ENCODE data around the gene EYA3. TPM values are rescaled to one million over a fixed set of nuclear protein-coding genes. Genes with fewer than 3 reads are reported as not detected.

The EYA3 gene
- total RNA-seq, 2 donors from 2014 or later: 16.7 to 19.4 TPM

- no peak for DNase-seq (ENCODE audit: low spot score)
- WGBS: 26% methylated on average over 2 of the region's 2 CpGs
- Histone ChIP-seq H3K27ac (peak overlapping the region in 1 of 2 donors; percentile 49), H3K4me1 (replicated peaks) (peaks cover 8% of the 10 kb centered on the region), H3K4me3 (no peak overlapping the region), H3K36me3 (no peaks in the 10 kb centered on the region), H3K27me3 (replicated peaks; ENCODE audit: insufficient read depth) (no peaks in the 10 kb centered on the region), H3K9me3 (no peaks in the 10 kb centered on the region)
- TF ChIP-seq POLR2AphosphoS5 (IDR thresholded peaks at IDR 0.05) (no peak), POLR2A (IDR thresholded peaks at IDR 0.05) (no peak)
- TF ChIP-seq, protein P1, sequence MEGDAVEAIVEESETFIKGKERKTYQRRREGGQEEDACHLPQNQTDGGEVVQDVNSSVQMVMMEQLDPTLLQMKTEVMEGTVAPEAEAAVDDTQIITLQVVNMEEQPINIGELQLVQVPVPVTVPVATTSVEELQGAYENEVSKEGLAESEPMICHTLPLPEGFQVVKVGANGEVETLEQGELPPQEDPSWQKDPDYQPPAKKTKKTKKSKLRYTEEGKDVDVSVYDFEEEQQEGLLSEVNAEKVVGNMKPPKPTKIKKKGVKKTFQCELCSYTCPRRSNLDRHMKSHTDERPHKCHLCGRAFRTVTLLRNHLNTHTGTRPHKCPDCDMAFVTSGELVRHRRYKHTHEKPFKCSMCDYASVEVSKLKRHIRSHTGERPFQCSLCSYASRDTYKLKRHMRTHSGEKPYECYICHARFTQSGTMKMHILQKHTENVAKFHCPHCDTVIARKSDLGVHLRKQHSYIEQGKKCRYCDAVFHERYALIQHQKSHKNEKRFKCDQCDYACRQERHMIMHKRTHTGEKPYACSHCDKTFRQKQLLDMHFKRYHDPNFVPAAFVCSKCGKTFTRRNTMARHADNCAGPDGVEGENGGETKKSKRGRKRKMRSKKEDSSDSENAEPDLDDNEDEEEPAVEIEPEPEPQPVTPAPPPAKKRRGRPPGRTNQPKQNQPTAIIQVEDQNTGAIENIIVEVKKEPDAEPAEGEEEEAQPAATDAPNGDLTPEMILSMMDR (IDR thresholded peaks at IDR 0.05): no peak
- intact Hi-C loops (cut with DNase I): no loop called here
Observed at GRCh38 chr1:28067523-28068090, 20.8 kb downstream of the EYA3 start.

- WGBS: 21% methylated on average over 3 of the region's 3 CpGs
- no peaks in the 10 kb centered on the region for H3K27me3 ChIP-seq (replicated peaks; ENCODE audit: insufficient read depth)
- intact Hi-C loops (cut with DNase I): no loop called here
- H3K4me3 ChIP-seq: no peak overlapping the region
- H3K9me3 ChIP-seq: no peaks in the 10 kb centered on the region
- TF ChIP-seq POLR2AphosphoS5 (IDR thresholded peaks at IDR 0.05) (no peak), POLR2A (IDR thresholded peaks at IDR 0.05) (no peak)
- TF ChIP-seq, protein P1 (IDR thresholded peaks at IDR 0.05): no peak
- peaks cover 2% of the 10 kb centered on the region for H3K4me1 ChIP-seq (replicated peaks)
- no peak for DNase-seq (ENCODE audit: low spot score)
- no peak overlapping the region for H3K27ac ChIP-seq
- no peaks in the 10 kb centered on the region for H3K36me3 ChIP-seq
Observed at GRCh38 chr1:28066393-28067154, 21.8 kb downstream of the EYA3 start.

DNA sequence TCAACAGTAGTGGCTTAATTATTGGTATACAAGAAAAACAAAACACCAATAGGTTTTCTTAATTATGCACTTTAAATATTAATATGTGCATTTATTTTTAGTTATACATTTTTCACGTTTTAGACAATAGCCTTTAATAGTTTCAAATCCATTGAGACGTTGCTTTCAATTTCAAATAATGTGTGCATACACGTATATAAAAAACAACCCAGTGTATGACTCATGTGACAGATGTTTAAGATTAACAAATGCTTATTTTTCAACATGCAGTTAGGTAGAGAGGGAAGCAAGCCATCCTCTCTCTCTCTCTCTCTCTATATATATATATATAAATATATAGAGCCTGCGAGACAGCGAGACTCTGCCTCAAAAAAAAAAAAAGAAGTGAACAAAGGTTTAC lies 24.3 kb downstream of the EYA3 start:
- no peak for DNase-seq (ENCODE audit: low spot score)
- 75% methylated on average over 5 of the region's 5 CpGs for WGBS
- Histone ChIP-seq H3K9me3 (no peaks in the 10 kb centered on the region), H3K4me3 (no peak overlapping the region), H3K27ac (no peak overlapping the region), H3K4me1 (replicated peaks) (peaks cover 2% of the 10 kb centered on the region), H3K36me3 (no peaks in the 10 kb centered on the region), H3K27me3 (replicated peaks; ENCODE audit: insufficient read depth) (no peaks in the 10 kb centered on the region)
- intact Hi-C loops (cut with DNase I): no loop called here
- TF ChIP-seq POLR2A (IDR thresholded peaks at IDR 0.05) (no peak), POLR2AphosphoS5 (IDR thresholded peaks at IDR 0.05) (no peak)
- TF ChIP-seq, protein P1 (IDR thresholded peaks at IDR 0.05): no peak

- Histone ChIP-seq H3K27ac (no peak overlapping the region), H3K4me3 (no peak overlapping the region), H3K36me3 (no peaks in the 10 kb centered on the region), H3K4me1 (replicated peaks) (peaks cover 2% of the 10 kb centered on the region), H3K9me3 (no peaks in the 10 kb centered on the region), H3K27me3 (replicated peaks; ENCODE audit: insufficient read depth) (no peaks in the 10 kb centered on the region)
- no peak for DNase-seq (ENCODE audit: low spot score)
- intact Hi-C loops (cut with DNase I): no loop called here
- TF ChIP-seq, protein P1 (IDR thresholded peaks at IDR 0.05): no peak
- no peak for TF ChIP-seq POLR2AphosphoS5 (IDR thresholded peaks at IDR 0.05)
- no peak for TF ChIP-seq POLR2A (IDR thresholded peaks at IDR 0.05)
- 83% methylated on average over 7 of the region's 7 CpGs for whole genome bisulfite sequencing
Observed at GRCh38 chr1:28062806-28063205, 25.6 kb downstream of the EYA3 start.
